Stimulated activated CD8-positive, alpha-beta memory T cell treated with anti-CD3 and anti-CD28 coated beads, Interleukin-2, amount 100 ng/mL, for 48 hours (primary cell): ENCODE measurements around the gene UNC93A.
"Not testable (repeated sequence)": the region's sequence is repeated elsewhere in the genome, so short reads cannot be mapped to it uniquely, and the experiment has no call there.

ENCODE experiments used
- DNase-seq, 2 donors: peaks; one replicate each; pipeline ENCODE4 v3.0.0-alpha.2; 2020; ENCODE audit warnings: low read depth in 2 of 2

The UNC93A gene

DNA sequence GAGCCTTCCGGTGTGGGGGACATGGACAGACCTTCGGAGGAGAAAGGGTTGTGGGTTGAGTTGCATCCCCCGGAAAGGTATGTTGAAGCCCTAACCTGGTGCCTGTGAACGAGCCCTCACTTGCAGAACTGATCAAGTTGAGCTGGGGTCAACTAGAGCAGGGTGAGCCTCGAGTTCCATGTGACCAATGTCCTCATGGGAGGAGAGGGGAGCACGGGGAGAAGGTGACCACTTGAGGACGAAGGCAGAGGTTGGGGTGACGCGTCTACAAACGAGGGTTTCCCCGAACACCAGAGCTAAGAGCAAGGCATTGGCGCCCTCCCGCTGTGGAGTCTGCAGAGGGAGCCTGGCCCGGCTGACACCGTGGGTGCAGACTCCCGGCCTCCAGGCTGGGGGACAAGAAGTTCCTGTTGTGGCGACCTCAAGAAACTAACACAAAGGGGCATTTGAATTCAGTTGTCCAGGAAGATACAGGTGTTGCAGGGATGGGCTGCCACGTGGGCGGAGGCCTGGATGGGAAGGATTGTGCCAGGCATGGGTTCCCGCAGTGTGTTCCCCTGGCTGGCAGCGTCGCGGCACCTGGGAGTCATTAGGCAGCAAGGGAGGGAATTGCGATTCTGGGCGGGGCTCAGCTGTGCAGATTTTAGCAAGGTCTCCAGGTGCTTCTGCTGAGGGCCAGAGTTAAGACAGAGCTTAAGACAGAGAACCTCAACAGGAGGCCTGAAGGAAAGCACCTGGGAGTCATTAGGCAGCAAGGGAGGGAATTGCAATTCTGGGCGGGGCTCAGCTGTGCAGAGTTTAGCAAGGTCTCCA is 20.4 kb upstream of the UNC93A start:
- DNase-seq: no peak

DNA sequence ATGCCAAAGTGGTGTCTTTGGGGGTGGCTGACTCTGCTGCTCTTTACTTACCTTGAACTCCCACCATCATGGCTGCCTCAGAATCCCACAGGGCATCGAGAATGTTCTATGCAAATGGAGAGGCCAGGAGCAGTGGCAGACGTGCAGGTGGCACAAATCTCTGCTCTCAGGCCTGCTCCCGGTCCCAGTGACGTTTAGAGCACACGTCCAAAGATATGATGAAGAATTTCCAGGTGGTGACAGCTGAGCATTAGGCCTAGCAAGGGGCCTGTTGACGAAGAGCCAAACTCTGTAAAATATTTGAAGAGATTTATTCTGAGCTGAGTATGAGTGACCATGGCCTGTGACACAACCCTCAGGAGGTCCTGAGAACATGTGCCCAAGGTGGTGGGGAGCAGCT is 19.0 kb upstream of the UNC93A start:
- DNase-seq: no peak

DNA sequence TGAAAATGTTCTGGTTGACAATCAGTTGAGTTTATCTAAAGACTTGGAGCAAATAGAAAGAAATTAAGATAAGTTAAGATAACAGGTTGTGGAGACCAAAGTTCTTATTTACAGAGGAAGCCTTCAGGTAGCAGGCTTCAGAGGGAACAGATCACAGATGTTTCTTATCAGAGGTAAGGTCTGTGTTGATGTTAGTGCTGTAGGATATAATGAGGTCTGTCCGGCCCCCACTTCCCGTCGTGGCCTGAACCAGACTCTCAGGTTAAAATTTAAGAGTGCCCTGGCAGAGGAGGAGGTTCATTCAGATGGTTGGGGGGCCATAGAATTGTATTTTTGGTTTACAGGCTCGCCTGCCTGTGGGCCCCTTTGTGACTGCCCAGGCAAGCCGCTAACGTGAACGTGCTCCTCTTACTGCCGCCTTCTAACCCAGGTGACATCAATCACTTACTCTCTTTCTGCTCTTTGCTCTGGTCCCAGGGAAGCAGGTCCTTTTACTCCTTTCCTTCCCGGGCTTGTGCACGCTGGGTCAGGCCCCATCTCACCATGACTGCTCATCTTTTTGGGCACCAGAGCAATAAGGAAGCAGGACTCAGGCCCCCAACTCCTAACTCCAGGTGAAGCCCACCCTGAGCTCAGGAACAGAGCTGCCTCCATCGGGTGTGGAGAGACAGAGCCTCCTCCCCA is 18.3 kb upstream of the UNC93A start:
- DNase-seq: no peak

DNA sequence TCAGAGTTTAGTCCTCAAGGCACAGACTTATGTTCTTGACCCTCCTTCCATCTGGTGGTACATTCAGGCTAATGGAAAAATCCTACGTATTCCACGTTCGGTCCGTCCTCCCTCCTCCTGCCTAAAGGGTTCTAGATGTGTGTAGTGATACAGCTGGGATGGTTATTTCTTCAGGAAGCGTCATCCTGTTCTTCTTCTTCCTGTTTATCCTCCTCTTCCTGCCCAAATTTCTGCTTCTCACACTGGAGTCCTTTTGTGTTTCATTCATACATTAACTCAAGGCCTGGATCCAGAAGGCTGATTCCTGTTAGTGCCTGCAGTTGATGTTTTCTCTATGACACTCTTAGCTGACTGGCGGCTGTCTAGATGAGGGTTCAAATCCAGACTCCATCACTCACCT is 16.8 kb upstream of the UNC93A start:
- DNase-seq: no peak

DNA sequence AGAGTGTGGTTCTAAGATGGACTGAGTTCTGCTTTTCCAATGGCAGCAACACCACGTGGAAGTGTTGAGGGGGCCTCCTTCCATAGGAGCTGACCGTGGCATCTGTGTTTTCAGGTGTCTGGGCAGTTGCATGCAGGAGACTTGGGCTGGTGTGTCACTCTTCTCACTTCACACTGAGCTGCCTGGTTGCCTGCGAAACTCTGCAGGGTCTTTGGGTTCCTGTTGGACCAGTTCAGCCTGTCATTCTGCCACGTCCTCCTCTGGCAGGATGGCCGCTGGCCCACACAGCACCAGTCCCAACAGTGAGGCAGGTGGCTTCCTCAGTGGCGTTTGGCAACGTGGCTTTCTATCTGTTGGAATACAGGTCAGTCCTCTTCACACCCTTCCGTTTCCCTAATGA is 16.1 kb upstream of the UNC93A start:
- DNase-seq: no peak

DNA sequence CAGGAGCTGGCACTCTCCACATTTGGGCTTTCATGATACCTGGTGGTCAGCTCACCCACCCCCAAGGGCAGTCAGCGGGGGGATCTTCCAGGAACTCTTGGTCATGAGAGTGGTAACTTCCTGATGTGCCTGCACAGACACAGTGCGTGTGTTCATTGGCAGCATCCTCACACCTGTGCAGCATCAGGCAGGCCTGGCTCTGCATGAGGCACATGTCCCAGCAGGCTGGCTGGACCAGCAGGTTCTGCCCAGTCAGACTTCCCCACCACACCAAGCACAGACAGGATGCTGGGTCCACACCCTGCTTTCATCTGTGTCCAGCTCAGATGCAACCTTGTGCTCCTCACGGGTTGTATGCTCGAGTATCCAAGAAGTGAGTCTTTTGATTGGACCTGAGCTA is 15.7 kb upstream of the UNC93A start:
- no peak for DNase-seq

DNA sequence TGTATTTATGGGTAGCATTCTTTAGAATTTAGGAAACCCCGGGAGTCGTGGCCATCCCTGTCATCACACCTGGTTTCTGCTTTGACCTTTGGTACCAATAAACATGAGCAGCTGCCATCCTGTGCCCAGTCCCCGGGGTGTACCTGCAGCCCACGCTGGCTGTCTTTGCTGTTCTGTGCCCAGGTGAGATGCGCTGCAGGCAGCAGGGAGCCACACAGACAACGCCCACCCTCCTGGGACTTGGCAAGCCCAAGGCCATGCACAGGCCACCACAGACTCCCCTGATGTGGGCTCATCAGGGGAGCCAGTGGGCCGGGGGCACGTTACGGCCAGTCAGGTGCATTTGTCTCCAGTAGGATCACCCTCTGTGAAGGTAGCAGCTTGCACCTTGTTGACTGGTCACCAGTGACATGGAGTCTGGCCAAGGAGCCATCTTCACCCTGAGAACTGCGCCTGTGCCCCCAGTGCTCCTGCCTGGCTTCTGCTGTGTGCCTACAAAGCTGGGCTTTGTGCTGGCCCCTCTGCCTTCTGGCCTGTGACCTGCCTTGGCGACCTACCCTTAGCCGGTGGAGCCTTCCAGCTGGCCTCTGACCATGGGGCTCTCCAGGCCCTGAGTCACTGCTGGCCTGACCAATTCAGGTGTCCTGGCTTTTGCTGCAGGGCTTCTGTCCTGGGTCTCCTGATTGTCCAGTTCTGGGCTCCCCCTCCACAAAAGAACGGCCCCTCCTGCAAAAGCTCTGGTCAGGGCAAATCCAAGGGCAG is 14.2 kb upstream of the UNC93A start:
- no peak for DNase-seq

DNA sequence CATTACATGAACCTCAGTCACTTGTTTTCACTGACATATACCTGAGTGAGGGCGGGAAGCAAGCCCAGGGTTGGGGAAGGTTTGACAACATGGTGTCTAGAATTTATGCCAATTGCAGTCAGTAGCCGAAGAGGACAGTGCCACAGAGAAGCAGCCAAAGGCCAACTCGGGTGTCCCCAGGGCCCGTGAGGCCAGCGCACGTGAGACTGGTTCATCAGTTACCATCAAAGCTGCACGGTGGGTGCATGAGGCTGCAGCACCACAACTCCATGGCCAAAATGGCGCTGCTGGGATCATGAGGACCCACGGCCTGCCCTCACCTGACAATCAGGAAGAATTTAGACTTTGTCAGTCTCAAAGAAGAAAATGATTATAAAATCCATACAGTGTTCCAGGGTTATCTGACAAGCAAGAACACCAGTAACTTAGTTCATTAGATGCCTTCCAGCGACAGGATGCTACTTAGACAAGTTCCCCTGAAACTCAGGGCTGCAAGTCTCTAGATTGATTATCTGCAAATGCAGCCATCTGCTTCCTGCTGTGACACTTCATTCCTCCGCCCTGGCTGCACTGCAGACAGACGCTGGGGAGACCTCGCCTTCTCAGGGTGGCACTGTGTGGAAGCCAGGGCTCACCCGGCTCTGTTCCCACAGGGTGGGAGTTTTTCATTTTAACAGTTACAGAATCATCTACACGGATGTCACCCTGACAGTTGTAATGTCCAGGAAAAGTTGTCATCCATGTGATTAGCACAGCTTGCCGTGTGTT is 12.8 kb upstream of the UNC93A start:
- DNase-seq: not testable (repeated sequence)

DNA sequence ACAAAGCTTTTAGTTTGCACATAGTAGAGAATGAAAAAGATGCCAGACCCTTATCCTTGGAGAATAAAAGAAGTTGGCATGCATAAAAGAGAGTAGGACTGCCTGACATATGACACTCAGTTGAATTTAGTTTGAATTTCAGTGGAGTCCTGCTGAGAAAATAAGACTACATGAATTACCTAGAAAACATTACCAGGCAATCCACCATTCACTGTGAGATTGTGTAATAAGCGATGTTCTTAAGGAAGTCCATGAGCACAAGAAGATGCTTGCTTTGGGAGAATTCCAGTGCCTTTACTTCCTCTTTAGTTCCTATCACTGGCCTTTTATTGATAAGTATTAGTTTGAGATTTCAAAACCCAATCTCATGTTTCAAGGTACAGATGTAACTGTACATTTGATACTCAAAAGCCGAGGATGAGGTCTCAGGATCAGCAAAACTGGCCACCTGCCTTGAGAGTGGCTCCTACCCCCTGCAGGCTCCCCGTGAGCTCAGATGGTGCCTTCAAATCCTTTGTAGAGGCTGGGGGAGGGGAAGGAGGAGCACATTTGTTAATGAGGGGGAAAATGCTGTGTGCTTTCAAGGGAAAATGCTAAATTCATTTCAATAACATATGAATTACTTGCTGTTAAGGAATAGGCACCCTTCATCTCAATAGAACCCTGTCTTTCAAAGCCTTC is 11.2 kb upstream of the UNC93A start:
- no peak for DNase-seq

DNA sequence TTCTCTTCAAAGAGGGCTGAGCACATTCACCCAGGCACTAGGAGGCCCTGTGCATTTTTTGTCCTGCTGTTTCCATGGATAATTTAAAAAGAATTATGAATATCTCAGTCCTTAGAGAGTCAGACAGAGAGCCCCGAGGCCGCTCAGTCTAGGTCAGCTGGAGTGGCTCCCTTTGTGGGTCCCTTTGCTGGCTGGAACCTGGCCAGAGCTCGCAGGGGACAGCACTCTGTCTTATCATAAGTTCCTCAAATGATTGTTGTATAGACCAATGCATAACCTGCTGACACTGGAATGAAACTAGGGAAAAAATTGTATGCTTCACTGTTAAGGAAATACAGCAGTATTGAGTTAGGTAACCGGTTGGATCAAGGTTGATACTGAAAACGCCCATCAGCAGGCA is 10.6 kb upstream of the UNC93A start:
- not testable (repeated sequence) for DNase-seq

DNA sequence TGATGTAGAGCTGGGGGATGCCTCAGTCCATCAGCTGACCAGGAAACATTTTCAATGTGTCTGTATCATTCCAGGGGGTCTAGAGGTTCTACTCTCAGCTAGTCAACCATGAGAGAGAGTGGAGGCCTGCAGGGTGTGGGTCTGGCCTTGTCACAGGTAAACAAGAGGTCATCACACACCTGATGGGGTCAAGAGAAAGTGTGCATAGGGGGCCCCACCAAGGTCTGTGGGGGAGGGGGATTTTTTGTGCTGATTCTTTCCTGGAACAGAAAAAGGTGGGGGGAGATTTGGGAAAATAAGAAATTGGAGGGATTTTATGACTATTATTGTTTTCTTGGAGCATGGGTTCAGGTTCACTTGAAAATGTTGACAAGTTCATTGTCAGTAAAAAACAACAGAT is 8.9 kb upstream of the UNC93A start:
- no peak for DNase-seq

DNA sequence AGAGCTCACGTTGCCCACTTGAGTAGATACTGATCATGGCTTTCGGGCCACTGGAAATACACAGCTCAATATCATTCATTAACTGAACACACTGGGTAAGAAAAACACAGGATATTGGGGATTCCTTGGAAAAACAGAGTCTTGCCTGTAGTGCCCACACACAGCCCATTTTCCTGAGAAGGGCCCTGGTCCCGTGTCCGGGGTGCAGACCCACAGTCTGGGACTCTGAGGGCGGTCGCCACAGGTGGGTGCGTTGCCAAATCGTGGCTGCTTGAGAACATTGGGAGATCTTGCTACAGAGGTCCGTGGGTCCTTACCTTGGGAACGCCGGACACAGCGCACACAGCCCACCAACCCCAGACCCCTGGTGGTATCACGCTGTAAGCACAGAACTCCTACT is 6.5 kb upstream of the UNC93A start:
- not testable (repeated sequence) for DNase-seq

DNA sequence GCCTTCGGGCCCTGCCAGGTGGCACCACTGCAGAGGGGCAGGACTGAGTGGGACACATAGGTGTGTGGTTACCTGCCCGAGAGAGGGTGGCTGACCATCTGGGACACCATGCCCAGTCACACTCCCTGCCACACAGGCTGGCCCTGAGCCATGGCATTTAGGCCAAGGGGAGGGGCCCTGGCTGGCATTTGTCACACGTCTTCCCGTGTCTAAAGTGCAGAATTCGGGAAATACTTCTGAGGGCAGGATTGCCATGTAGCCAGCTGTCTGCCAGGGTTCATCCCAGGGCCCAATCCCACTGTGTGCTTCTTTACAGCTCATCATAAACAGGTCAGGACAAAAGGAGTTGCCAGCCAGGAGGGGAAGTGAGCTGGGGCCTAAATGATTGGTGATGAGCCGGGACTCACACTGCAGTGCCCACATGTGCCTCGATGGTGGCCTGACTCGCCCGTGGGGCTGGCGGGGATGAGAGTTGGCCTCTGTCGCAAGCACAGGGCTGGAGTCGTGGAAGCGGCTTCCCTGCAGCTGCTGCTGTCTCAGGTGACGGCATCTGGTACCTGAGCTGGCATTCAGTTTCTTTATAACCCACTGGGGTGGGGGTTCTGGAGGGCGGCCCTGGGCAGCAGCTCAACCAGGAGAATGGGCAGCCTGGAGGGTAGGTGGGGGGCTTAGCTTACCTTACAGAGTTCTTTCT is 5.9 kb upstream of the UNC93A start:
- DNase-seq: no peak

DNA sequence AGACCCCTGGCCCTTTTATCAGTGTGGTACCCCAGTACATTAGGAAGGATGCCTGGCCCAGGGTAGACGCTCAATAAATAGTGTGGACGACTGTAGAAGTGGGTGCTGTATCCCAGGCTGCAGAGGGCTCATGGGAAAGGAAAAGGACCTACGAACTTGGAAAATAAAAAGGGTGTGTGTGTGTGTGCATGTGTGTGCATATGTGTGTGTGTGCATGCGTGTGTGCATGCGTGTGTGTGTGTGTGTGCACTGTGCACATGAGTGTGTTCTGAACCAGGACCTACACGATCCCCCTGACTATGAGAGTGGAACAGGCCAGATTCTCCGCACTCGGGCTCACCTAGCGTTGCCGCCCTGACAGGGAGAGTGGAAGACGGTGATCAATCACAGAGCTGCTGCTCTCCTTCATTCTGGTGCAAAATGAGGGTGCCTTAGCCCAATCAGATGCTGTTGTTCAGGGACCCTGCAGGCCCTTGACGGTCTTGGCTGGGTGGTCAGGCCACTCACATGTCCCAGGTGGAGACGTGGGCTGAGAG is 3.5 kb upstream of the UNC93A start:
- DNase-seq: no peak

DNA sequence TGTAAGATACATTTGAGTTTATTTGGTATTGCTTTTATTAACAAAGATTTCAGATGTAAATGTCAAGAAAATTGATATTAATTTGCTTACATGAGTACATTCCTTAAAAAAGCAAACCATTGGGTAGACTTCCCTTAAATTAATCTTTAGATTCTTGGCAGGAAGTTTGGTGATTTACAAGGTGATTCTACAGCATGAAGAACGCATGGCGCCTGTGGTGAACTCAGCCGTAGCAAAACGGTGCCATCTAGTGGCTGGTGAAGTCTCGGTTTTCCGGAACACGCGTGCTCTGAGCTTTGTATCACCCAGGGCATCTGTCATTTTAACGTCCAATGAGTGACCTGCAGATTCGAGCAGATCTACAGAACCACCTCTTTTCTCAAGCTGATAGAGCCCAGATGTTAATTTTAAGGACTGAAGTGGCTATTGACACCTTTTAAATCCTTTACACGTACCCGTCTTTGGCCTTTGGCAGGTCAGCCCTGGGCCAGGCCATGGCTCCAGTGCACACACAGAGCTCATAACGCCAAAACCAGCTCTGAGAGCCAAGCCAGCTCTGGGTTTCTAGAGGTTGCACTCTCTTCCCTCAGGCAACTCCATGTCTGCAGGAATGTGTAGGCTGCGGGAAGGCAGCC is 2.4 kb upstream of the UNC93A start:
- DNase-seq: peak in 1 of 2 donors; percentile 4

DNA sequence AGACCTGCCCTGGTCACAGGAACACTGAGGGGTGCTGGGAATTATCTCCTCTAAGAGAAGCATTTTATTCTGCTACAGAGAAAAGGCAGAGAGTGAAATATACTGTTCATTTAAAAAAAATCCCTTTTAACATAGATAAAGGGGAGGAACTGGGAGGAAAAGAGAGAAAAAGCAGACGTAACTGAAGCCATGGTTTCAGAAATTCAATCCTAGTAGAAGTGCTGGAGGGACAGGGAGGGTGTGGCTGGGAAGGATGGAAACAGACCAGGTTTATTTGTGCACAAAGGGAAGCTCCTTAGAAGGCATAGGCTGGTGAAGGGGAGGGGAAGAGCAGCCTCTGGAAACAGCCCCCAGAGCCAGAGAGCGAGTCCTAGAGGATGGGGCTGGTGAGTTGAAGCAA is 1.8 kb upstream of the UNC93A start:
- not testable (repeated sequence) for DNase-seq

DNA sequence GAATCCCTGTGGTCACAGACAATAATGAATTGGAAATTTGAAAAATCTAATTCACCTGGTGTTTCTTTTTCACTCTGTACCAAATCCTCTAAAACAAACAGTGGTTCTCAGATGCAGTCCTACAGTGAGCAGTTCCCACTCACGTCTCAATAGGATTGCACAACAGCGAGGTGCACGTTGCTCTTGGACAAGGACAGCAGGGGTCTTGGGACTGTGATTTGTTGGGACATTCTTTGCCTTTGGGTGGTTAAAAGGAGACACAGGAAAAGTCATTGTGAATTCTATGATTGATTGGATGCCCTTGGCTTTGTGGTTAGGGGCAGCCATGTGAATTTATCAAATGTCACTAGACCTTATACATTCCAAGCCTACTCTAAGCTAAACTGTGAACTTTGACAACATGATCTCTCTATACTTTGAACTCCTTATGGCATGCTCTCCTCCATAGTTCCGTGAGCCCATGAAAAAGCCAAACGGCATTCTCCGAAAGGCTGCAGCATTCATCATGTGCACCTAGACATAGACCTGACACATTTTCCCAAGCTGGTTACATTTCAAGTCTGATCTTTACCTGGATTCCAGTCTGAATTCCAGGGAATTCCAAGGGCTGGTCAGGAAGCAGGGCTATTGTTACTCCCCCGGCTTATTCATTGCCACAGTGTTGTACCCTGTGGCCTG is 647 bp downstream of the UNC93A start:
- DNase-seq: no peak

DNA sequence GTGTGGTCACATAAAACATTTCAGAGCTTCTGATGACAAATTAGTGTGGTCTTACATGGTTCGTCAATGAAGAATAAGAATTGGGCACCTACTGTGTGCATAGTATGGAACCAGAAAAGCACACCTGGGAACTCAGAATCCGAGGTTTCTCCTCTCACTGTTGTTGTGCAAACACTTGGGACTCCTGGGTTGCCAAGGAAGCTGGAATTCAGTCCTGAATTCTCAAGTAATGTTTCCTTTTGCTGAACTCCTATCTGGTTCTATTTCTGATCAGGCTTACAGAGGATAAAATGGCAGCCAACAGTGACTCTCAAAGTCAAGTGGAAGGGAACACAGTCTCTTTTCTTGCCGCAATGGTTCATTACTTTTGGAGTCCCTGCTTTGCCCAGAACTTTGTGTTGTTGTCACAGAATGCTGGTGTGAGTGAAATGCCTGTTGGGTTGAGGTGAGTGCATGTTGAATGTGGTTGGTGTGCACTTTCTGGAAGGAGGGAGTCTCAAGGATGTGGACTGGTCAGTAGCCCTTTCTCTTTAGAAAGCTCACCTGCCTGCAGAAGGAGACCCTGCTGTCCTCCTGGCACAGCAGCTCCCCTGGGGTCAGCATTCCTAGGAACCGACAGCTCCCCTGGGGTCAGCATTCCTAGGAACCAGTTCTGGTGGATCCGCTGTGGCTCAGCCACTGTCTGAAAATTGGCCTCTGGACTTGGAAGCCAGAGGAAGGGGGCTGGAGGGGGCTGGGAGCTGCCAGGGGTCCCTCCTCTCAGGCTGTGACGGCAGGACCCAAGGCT is 1.4 kb downstream of the UNC93A start:
- no peak for DNase-seq
